GM23248 (cell line): ENCODE measurements around the gene PRCP.

ENCODE experiments used
- EZH2 ChIP-seq: fragments of 200-600 bp; sonication (generic); IDR thresholded peaks from 2 replicates; pipeline ENCODE4 v1.6.1; 2018; ENCODE audit warnings: antibody characterized with exemption, mild to moderate bottlenecking; ENCODE audit not compliant: insufficient read depth, poor library complexity, severe bottlenecking
- EZH2phosphoT487 ChIP-seq: fragments of 200-600 bp; sonication (generic); IDR thresholded peaks from 2 replicates; pipeline ENCODE4 v1.6.1; 2018; ENCODE audit warnings: antibody characterized with exemption, moderate library complexity, mild to moderate bottlenecking, low read depth; ENCODE audit not compliant: insufficient read depth

DNA sequence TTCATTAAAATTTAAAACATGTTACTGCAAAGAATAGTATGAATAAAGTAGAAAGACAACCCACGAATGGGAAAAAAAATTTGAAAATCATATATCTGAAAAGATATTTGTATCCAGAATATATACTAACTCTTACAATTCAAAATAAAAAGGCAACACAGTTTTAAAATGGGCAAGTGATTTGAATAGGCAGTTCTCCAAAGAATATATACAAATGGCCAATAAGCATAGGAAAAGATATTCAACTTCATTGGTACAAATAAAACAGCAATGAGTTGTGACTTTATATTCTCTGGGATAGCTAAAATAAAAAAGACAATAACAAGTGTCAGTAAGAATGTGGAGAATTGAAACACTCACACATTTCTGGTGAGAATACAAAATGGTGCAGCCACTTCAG, 125.0 kb downstream of the PRCP start:
- TF ChIP-seq EZH2 (no peak), EZH2phosphoT487 (no peak)
